ENCODE data around the gene AS3MT.

Gene AS3MT

DNA sequence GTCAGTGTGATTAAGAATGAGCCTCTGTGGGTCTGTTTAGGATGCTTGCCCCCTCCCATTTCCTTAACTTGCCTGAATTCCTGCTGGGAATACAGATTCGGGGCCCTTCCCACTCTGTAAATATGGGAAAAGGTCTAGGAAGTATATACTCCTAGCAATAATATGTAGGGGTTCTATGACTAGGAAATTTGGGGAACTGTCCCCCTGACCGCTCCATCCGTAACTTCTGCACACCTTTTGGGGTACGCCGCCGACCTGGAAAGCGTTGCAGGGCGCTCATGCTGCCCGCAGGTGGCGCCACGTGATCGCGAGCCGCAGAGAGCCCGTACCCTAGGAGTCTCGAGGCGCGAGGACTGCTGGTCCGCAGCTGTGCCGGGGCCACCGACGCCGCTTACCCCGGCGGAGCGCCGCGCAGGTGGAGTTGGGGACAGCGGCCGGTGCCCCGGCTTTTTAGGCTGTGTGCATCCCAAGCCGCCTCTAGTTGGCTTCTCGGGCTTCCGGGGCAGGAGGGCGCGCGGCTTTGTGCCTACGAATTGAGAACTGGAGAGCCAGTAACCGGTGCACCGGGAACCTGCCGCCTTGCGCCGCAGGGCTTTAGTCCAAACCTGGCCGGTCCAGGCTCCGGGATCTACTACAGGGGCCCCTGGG lies 48.2 kb downstream of the AS3MT start (continued):
- TF ChIP-seq ZNF707 (tag by site-specific recombination; IDR thresholded peaks at IDR 0.05) (no peak), ZNF274 (IDR thresholded peaks at IDR 0.05; ENCODE audit: low read length) (no peak), ZNF274 (tag by site-specific recombination; IDR thresholded peaks at IDR 0.05; ENCODE audit: borderline replicate concordance) (no peak), ZNF311 (tag by site-specific recombination; IDR thresholded peaks at IDR 0.05; ENCODE audit: borderline replicate concordance) (no peak), SALL2 (tag by site-specific recombination; IDR thresholded peaks at IDR 0.05; ENCODE audit: borderline replicate concordance) (no peak), ZNF133 (tag by site-specific recombination; IDR thresholded peaks at IDR 0.05) (no peak), ZNF37A (tag by site-specific recombination; IDR thresholded peaks at IDR 0.05) (no peak), ZBTB21 (tag by site-specific recombination; IDR thresholded peaks at IDR 0.05) (no peak), ZNF768 (tag by site-specific recombination; IDR thresholded peaks at IDR 0.05) (no peak), ZNF16 (tag by site-specific recombination; IDR thresholded peaks at IDR 0.05; ENCODE audit: low read depth) (no peak), ZNF169 (tag by site-specific recombination; IDR thresholded peaks at IDR 0.05) (no peak), ZBTB1 (tag by site-specific recombination; IDR thresholded peaks at IDR 0.05) (no peak), GLIS2 (tag by site-specific recombination; IDR thresholded peaks at IDR 0.05) (no peak), ZBTB20 (tag by site-specific recombination; IDR thresholded peaks at IDR 0.05) (peak; percentile 94), ZNF76 (tag by site-specific recombination; IDR thresholded peaks at IDR 0.05; ENCODE audit: borderline replicate concordance, low read depth) (peak; percentile 82), ZNF157 (tag by site-specific recombination; IDR thresholded peaks at IDR 0.05) (no peak), ZNF239 (tag by site-specific recombination; IDR thresholded peaks at IDR 0.05) (no peak), ZNF660 (tag by site-specific recombination; IDR thresholded peaks at IDR 0.05) (peak; percentile 82; the same call in 1 of the 2 replicates), ZNF600 (tag by site-specific recombination; IDR thresholded peaks at IDR 0.05) (peak; percentile 90), ZNF501 (tag by site-specific recombination; IDR thresholded peaks at IDR 0.05) (peak; percentile 92), ZFP41 (tag by site-specific recombination; IDR thresholded peaks at IDR 0.05; ENCODE audit: borderline replicate concordance) (no peak), ZNF701 (tag by site-specific recombination; IDR thresholded peaks at IDR 0.05) (no peak), ZNF416 (tag by site-specific recombination; IDR thresholded peaks at IDR 0.05) (no peak), ZNF777 (tag by site-specific recombination; IDR thresholded peaks at IDR 0.05; ENCODE audit: borderline replicate concordance) (peak; percentile 70; the same call in 1 of the 2 replicates)
- TF ChIP-seq, protein P1, sequence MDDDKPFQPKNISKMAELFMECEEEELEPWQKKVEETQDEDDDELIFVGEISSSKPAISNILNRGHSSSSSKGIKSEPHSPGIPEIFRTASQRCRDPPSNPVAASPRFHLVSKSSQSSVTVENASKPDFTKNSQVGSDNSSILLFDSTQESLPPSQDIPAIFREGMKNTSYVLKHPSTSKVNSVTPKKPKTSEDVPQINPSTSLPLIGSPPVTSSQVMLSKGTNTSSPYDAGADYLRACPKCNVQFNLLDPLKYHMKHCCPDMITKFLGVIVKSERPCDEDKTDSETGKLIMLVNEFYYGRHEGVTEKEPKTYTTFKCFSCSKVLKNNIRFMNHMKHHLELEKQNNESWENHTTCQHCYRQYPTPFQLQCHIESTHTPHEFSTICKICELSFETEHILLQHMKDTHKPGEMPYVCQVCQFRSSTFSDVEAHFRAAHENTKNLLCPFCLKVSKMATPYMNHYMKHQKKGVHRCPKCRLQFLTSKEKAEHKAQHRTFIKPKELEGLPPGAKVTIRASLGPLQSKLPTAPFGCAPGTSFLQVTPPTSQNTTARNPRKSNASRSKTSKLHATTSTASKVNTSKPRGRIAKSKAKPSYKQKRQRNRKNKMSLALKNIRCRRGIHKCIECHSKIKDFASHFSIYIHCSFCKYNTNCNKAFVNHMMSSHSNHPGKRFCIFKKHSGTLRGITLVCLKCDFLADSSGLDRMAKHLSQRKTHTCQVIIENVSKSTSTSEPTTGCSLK (tag by site-specific recombination; IDR thresholded peaks at IDR 0.05) = no peak
- TF ChIP-seq, protein P2, sequence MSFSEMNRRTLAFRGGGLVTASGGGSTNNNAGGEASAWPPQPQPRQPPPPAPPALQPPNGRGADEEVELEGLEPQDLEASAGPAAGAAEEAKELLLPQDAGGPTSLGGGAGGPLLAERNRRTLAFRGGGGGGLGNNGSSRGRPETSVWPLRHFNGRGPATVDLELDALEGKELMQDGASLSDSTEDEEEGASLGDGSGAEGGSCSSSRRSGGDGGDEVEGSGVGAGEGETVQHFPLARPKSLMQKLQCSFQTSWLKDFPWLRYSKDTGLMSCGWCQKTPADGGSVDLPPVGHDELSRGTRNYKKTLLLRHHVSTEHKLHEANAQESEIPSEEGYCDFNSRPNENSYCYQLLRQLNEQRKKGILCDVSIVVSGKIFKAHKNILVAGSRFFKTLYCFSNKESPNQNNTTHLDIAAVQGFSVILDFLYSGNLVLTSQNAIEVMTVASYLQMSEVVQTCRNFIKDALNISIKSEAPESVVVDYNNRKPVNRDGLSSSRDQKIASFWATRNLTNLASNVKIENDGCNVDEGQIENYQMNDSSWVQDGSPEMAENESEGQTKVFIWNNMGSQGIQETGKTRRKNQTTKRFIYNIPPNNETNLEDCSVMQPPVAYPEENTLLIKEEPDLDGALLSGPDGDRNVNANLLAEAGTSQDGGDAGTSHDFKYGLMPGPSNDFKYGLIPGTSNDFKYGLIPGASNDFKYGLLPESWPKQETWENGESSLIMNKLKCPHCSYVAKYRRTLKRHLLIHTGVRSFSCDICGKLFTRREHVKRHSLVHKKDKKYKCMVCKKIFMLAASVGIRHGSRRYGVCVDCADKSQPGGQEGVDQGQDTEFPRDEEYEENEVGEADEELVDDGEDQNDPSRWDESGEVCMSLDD (tag by site-specific recombination; IDR thresholded peaks at IDR 0.05) = peak; percentile 98
- TF ChIP-seq, protein P3, sequence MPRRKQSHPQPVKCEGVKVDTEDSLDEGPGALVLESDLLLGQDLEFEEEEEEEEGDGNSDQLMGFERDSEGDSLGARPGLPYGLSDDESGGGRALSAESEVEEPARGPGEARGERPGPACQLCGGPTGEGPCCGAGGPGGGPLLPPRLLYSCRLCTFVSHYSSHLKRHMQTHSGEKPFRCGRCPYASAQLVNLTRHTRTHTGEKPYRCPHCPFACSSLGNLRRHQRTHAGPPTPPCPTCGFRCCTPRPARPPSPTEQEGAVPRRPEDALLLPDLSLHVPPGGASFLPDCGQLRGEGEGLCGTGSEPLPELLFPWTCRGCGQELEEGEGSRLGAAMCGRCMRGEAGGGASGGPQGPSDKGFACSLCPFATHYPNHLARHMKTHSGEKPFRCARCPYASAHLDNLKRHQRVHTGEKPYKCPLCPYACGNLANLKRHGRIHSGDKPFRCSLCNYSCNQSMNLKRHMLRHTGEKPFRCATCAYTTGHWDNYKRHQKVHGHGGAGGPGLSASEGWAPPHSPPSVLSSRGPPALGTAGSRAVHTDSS (tag by site-specific recombination; IDR thresholded peaks at IDR 0.05) = no peak
- TF ChIP-seq, protein P4, sequence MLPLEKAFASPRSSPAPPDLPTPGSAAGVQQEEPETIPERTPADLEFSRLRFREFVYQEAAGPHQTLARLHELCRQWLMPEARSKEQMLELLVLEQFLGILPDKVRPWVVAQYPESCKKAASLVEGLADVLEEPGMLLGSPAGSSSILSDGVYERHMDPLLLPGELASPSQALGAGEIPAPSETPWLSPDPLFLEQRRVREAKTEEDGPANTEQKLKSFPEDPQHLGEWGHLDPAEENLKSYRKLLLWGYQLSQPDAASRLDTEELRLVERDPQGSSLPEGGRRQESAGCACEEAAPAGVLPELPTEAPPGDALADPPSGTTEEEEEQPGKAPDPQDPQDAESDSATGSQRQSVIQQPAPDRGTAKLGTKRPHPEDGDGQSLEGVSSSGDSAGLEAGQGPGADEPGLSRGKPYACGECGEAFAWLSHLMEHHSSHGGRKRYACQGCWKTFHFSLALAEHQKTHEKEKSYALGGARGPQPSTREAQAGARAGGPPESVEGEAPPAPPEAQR (tag by site-specific recombination; IDR thresholded peaks at IDR 0.05) = no peak
- TF ChIP-seq, protein P5, sequence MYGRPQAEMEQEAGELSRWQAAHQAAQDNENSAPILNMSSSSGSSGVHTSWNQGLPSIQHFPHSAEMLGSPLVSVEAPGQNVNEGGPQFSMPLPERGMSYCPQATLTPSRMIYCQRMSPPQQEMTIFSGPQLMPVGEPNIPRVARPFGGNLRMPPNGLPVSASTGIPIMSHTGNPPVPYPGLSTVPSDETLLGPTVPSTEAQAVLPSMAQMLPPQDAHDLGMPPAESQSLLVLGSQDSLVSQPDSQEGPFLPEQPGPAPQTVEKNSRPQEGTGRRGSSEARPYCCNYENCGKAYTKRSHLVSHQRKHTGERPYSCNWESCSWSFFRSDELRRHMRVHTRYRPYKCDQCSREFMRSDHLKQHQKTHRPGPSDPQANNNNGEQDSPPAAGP (tag by site-specific recombination; IDR thresholded peaks at IDR 0.05) = peak; percentile 70
- TF ChIP-seq, protein P6, sequence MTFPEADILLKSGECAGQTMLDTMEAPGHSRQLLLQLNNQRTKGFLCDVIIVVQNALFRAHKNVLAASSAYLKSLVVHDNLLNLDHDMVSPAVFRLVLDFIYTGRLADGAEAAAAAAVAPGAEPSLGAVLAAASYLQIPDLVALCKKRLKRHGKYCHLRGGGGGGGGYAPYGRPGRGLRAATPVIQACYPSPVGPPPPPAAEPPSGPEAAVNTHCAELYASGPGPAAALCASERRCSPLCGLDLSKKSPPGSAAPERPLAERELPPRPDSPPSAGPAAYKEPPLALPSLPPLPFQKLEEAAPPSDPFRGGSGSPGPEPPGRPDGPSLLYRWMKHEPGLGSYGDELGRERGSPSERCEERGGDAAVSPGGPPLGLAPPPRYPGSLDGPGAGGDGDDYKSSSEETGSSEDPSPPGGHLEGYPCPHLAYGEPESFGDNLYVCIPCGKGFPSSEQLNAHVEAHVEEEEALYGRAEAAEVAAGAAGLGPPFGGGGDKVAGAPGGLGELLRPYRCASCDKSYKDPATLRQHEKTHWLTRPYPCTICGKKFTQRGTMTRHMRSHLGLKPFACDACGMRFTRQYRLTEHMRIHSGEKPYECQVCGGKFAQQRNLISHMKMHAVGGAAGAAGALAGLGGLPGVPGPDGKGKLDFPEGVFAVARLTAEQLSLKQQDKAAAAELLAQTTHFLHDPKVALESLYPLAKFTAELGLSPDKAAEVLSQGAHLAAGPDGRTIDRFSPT (tag by site-specific recombination; IDR thresholded peaks at IDR 0.05) = no peak
